ENCODE measurements around the gene KLK13.

DNA sequence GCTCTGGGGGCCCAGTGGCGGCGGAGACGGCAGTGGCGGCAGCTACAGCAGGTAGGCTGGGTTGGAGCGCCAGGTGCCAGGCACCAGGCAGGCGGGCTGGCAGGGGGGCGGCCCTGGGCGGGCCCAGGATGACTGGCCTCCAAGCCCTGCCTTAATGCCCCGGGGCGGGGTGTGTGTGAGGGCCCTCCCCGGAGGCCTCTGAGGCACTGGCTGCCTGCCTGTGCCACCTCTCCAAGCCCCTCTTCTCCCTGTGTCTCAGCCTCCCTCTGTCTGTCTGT, 38.4 kb downstream of the KLK13 start, which contains the start of gene KLK11:
- TF ChIP-seq, protein P1, sequence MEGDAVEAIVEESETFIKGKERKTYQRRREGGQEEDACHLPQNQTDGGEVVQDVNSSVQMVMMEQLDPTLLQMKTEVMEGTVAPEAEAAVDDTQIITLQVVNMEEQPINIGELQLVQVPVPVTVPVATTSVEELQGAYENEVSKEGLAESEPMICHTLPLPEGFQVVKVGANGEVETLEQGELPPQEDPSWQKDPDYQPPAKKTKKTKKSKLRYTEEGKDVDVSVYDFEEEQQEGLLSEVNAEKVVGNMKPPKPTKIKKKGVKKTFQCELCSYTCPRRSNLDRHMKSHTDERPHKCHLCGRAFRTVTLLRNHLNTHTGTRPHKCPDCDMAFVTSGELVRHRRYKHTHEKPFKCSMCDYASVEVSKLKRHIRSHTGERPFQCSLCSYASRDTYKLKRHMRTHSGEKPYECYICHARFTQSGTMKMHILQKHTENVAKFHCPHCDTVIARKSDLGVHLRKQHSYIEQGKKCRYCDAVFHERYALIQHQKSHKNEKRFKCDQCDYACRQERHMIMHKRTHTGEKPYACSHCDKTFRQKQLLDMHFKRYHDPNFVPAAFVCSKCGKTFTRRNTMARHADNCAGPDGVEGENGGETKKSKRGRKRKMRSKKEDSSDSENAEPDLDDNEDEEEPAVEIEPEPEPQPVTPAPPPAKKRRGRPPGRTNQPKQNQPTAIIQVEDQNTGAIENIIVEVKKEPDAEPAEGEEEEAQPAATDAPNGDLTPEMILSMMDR (IDR thresholded peaks at IDR 0.05), result no peak
- TF ChIP-seq HDAC2 (IDR thresholded peaks at IDR 0.05) (no peak), JUN (IDR thresholded peaks at IDR 0.05) (no peak), KDM5A (IDR thresholded peaks at IDR 0.05) (no peak), EP300 (IDR thresholded peaks at IDR 0.05) (no peak), KDM1A (IDR thresholded peaks at IDR 0.05; ENCODE audit: low read depth) (no peak), POLR2A (IDR thresholded peaks at IDR 0.05; ENCODE audit: low read length) (no peak), ZFP36 (IDR thresholded peaks at IDR 0.05; ENCODE audit: borderline replicate concordance, partially characterized antibody) (no peak), SMC3 (IDR thresholded peaks at IDR 0.05) (no peak)
- TF ChIP-seq, protein P2, sequence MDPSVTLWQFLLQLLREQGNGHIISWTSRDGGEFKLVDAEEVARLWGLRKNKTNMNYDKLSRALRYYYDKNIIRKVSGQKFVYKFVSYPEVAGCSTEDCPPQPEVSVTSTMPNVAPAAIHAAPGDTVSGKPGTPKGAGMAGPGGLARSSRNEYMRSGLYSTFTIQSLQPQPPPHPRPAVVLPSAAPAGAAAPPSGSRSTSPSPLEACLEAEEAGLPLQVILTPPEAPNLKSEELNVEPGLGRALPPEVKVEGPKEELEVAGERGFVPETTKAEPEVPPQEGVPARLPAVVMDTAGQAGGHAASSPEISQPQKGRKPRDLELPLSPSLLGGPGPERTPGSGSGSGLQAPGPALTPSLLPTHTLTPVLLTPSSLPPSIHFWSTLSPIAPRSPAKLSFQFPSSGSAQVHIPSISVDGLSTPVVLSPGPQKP (IDR thresholded peaks at IDR 0.05; ENCODE audit: low read depth, low read length), result no peak

Data from A549 (cell line).